GM20000 (cell line): Measurements from ENCODE around the gene TXLNB.

Experiments used
- DNase-seq: peaks from one replicate; pipeline ENCODE4 v3.0.0; 2012; ENCODE audit warnings: low spot score
- TF ChIP-seq, protein P1 (sequence below): IDR thresholded peaks from 2 replicates; pipeline ENCODE4 v1.5.1; 2012; ENCODE audit warnings: mild to moderate bottlenecking, control low read depth; ENCODE audit errors: extremely low read depth, missing control alignments

TXLNB gene

DNA sequence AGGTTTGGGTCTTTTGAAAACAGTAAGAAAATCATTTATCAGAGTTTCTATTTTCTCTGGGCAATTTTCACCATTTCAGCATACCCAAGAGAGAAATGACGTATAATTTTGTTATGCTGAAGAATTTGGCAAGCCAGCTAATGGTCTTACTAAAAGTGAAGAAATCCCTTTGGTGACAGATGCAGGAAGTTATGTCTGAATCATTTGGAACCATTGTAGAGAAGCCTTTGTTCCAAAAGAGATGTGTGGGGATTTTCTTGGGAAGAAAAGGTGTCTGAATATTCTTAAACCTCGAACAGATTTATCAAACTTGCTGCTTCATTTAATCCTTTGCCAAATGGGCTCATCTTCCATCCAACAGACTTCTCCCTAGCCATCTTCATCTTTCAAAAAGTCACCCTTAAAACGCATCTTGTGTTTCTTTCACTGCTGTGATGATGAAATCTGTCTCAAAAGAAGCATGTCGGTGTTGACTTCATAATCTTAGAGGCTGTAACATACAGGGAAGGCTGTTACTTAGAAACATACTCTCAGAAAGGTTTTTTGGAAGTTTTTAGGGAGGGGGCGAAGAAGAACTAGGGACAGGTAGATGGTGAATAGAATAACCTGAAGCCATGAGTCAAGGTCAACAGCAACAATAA is 43.1 kb upstream of the TXLNB start:
- DNase-seq = no peak
- TF ChIP-seq, protein P1, sequence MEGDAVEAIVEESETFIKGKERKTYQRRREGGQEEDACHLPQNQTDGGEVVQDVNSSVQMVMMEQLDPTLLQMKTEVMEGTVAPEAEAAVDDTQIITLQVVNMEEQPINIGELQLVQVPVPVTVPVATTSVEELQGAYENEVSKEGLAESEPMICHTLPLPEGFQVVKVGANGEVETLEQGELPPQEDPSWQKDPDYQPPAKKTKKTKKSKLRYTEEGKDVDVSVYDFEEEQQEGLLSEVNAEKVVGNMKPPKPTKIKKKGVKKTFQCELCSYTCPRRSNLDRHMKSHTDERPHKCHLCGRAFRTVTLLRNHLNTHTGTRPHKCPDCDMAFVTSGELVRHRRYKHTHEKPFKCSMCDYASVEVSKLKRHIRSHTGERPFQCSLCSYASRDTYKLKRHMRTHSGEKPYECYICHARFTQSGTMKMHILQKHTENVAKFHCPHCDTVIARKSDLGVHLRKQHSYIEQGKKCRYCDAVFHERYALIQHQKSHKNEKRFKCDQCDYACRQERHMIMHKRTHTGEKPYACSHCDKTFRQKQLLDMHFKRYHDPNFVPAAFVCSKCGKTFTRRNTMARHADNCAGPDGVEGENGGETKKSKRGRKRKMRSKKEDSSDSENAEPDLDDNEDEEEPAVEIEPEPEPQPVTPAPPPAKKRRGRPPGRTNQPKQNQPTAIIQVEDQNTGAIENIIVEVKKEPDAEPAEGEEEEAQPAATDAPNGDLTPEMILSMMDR = no peak

DNA sequence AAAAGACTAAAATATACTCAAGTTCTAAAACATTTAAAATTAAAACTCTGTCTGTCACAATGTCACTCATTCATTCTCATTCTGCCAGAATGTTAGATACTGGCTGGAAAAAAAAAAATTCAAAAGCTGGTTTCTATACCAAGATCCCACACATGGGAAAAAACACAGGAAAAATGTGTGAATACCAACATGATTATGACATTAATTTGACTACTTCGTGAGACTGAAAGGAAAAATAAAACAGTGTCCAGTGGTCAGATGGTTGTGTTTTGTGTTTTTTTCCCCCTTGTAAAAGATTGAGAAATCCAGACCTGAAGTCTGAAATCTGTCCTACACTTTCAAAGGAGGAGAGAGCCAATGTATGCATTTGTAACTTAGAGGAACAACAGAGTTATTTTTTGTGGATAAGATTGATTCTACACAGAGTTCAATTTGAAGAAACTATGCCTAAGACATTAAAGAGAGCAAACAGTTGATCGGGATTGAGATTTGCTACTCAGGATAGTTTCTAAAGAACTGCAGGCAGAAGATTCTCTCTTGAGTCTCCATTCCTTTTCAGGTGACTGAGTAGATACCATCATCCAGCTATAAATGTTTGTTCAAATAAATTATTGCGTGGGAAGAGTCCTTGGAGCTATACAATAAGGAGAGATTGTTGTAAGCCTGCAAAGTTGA is 39.2 kb upstream of the TXLNB start:
- DNase-seq = no peak
- TF ChIP-seq, protein P1 = no peak

DNA sequence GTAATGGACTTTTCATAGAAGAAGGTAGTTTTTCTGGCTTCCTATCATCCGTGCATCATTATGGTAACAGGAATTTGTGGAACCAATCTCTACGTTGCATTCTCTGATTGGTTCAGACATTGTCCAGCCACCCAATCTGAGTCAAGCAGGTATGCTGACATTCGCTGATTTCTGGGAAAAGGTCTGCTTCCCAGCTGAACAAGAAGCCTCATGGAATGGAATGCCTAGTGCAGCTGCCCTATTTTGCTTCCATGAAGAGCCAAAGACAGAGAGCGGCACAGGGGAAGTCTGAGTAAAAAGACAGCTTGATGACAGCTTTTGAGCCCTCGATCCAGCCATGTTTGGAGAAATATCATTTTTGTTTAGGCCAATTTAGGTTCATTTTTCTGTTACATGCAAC is 38.5 kb upstream of the TXLNB start:
- TF ChIP-seq, protein P1 = no peak
- DNase-seq = no peak

DNA sequence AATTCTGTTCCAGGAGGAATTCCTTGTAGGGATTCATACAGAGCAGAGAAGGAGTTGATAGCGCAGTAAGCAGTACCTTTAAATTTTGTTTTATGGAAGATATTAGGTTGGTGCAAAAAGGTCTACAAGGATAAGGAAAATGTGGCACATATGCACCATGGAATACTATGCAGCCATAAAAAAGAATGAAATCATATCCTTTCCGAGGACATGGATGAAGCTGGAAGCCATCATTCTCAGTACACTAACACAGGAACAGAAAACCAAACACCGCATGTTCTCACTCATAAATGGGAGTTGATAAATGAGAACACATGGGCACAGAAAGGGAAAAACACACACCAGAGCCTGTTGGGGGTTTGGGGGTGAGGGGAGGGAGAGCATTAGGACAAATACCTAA is 37.4 kb upstream of the TXLNB start:
- no peak for DNase-seq
- TF ChIP-seq, protein P1 = no peak

DNA sequence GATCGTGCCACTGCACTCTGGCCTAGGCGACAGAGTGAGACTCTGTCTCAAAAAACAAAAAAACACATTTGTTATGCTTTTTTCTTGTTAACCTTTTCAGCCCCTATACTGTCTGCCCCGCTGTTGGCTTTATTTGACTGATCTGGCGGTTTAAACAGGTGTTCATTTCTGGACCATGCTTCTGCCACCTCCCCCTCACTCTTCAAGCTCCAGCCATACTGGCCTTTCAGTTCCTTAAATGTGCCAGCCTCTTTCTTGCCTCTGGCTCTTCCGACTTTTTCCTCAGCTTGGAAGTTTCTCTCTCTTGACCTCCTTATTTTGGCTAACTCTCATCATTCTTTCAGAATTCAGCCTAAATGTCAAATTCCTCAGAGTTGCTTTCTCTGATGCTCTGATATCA is 35.2 kb upstream of the TXLNB start:
- TF ChIP-seq, protein P1 = no peak
- DNase-seq = no peak

DNA sequence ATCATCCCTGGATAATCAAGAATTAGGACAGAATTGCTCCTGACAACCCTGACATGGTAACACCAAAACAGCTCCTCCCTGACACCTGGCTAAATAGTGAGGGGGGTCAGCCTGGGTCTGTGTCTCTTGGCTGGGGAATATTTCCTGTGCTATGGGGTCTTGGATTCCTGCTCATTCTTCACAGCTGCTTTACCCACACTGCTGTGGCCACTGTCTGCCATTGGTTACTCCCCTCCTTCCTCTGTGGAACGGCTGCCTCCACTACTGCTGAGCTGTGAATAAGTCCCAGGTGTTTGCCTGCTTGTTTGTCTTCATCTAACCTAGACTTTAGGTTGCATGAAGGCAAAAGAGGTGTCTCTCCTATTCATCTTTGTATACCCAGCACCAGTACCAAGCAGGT is 33.9 kb upstream of the TXLNB start:
- no peak for DNase-seq
- TF ChIP-seq, protein P1 = no peak

DNA sequence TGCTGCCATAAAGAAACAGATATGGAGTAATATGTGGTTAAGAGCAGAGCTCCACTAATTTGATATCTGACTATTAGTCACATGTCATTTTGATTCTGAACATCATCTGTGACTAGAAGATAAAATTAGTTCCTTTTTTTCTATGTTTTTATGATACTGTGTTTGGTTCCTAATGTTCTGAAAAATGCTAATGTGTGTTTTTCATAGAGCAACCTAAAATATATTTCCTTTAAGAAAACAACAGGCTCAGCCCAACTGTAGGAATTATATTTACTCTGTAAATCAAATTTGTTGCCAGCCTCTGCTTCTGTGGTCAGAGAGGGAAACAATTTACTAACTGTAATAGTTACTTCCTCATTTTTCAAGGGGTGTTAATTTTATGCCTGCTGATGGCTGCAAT is 33.3 kb upstream of the TXLNB start:
- DNase-seq = peak; percentile 26
- TF ChIP-seq, protein P1 = no peak
